Measurements from ENCODE around the gene TRIM28.
"Not testable (repeated sequence)": the region's sequence is repeated elsewhere in the genome, so short reads cannot be mapped to it uniquely, and the experiment has no call there.

The TRIM28 gene

GRCh38 chr19:58543826-58544590 lies at the start of gene TRIM28:
Gene TRIM28 (plus strand): TSS chr19:58544064. CDS start chr19:58544758, 694 bp downstream.
- DNase-seq: peak; percentile 100

DNA sequence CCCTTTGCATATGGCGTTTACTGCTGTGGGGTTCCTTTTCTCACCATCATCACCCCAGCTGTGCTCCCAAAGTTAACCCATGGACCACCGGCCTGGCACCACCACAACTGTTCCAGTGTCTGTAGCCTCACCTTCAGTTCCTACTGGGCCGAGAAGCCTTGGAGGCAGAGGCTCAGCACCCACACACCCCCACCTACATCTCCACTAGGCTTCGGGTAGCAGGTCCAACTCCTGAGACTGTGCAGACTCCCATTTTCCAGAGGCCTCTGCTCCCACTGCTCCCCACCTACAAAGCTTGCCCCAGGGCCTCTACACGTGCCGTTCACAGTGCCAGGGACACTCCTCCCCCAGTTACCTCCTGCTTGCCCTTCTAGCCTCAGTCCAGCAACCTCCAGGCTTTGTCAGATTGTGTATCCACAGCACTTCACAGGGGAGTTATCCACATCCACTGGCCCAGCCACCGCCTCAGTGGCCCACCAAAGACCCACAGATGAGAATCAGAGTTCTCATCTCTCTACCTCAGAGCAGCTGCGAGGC lies 46.2 kb upstream of the TRIM28 start:
- DNase-seq: no peak

DNA sequence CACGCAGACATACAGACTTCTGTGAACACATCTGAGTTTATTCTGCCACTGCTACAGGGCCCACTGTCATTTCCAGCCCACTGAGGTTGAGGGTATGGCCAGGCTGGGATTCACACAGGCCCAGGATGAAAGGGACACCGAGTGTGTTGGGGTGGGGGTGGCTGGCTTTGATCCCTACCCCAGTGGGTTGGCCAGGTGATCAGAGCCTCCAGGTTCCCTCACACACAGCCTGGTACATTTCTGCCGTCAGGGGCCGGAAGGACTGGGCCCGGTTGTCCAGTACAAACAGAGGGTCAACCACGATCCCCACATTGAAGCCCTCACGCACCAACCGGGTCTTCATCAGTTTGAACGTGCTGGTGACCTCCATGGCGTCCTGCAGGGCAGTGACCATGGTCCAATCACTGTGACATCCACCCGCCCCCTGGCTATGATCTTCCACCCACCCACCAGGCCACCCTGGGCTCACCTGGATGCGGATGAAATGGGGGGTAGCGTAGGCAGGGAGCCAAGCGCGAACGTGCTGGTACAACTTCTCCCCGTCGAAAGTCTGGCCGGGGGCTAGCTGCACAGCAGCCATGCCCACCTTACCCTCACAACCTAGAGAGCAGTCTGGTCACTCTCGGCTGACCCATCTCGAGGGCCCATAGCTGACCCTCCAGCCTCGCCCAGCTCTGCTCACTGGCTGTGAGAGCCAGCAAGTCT lies 45.4 kb upstream of the TRIM28 start:
- DNase-seq: no peak

GRCh38 chr19:58499021-58499927 lies 44.6 kb upstream of the TRIM28 start:
- DNase-seq: peak; percentile 97 to 98

DNA sequence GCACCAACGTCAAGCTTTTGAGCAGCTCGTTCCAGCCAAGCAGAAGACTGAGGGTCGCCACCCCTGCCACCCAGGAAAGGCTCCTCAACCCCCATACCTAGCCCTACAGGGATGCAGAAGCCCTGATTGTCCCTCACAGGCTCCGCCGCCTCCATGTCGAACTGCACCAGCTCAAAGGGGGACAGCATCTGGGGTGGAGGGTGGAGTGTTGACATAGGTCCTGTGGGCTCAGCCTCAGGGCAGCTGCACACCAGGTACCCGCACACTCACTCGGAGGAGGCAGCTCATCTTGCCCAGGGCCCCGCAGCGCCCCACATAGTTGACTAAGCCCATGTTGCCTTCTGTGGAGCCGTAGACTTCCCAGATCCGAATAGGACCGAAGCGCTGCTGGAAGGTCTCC lies 43.6 kb upstream of the TRIM28 start:
- DNase-seq: no peak

DNA sequence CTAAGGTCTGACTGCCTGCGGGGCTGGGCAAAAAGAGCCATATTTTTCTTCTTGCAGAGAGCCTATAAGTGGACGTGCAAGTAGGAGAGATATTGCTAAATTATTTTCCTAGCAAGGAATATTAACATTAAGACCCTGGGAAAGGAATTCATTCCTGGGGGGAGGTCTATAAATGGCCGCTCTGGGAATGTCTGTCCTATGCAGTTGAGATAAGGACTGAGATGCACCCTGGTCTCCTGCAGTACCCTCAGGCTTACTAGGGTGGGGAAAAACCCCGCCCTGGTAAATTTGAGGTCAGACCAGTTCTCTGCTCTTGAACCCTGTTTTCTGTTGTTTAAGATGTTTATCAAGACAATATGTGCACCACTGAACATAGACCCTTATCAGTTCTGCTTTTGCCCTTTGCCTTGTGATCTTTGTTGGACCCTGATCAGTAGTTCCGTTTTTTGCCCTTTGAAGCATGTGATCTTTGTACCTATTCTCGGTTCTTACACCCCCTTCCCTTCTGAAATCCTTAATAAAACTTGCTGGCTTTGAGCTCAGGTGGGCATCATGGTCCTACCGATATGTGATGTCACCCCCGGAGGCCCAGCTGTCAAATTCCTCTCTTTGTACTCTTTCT lies 36.2 kb upstream of the TRIM28 start:
- DNase-seq: not testable (repeated sequence)

GRCh38 chr19:58509731-58510083 lies 34.2 kb upstream of the TRIM28 start:
- DNase-seq: no peak

DNA sequence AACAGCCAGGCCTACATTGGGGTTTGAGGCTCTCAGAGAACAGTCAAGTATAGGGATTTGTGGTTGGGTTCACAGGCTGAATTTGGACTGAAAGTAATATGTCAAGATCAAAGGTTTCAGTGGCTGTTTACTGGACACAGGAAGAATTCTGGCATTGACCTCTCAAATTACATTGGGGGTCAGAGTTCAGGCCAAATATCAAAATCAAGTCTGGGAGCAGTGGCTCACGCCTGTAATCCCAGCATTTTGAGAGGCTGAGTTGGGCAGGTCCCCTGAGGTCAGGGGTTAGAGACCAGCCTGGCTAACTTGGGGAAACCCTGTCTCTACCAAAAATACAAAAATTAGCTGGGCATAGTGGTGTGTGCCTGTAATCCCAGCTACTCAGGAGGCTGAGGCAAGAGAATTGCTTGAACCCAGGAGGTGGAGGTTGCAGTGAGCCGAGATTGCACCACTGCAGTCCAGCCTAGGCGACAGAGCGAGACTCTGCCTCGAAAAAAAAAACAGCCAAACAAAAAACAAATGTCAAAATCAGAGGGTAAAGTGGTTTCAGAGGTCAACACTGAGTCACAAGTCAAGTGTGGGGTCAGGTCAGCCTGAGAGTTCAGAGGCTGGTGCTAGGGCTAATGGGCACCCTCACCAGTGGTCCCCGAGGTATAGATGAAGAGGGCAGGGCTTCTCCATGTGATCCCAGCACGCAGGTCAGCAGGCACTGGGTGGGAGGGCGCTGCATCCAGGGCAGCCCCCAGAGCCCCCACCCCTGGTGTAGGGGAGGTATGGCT lies 33.6 kb upstream of the TRIM28 start:
- DNase-seq: no peak

DNA sequence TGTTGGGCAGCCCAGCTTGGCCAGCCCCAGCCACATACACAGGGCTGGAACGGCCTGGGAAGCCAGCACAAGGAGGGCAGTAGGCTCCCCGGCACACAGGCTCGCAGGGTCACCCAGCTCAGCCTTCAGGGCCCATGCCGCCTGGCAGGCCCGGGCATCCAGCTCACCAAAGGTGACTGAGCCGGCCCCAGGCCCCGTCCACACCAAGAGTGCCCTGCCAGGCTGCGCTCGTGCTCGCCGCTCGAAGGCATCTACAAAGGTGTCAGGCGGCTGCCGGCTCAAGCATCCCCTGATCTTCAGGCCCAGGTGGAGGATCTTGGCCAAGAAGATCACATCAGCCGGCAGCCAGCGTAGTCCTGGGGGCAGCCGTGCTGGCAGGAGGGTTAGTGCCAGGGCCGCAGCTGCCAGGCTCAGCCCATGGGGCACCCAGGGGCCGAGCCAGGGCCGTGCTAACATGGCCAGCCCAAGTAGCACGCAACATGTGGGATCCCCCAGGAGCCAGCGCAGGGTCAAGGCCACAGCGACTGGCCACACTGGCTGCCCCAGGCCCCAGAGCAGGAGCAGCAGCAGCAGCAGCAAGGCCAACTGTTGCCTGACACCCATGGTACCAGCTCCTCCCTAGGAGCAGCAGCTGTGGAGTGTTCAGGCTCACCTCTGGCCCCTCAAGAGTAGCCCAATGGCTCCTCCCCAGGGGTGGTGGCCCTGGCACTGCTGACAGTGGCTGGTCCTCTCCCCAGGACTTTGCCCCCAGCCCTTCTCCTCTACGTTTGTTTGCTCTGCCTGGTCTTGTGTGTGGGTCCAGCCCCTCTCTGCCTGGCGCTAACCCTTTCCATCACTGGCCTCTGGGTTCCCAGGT lies 32.3 kb upstream of the TRIM28 start, which contains the start of gene SLC27A5:
Gene SLC27A5 (minus strand): TSS at position 640 of the 856 bp plus-strand sequence. CDS start 37 bp downstream, at position 603.
- no peak for DNase-seq

DNA sequence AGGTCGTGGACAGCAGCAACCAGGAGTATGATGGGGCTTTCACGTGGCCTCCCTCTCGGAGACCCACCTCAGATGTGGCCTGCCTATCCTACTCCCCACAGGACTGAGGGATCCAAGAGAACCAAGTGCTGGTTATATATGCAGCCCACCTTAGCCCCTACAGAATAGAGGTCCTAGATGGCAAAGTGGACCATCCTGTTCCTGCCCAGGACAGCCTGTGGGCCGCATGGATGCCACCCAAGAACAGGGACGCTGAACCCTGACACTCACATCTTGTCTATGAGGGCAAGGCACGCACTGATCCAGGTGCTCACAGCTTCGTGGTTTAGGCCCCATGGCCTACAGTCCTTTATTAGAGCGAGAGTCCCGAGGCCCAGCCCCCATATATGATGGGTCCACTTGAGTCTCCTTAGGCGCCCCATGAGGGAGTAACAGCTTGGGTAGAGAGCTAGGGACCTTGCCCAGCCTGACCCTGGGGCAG lies 30.6 kb upstream of the TRIM28 start:
- DNase-seq: no peak

DNA sequence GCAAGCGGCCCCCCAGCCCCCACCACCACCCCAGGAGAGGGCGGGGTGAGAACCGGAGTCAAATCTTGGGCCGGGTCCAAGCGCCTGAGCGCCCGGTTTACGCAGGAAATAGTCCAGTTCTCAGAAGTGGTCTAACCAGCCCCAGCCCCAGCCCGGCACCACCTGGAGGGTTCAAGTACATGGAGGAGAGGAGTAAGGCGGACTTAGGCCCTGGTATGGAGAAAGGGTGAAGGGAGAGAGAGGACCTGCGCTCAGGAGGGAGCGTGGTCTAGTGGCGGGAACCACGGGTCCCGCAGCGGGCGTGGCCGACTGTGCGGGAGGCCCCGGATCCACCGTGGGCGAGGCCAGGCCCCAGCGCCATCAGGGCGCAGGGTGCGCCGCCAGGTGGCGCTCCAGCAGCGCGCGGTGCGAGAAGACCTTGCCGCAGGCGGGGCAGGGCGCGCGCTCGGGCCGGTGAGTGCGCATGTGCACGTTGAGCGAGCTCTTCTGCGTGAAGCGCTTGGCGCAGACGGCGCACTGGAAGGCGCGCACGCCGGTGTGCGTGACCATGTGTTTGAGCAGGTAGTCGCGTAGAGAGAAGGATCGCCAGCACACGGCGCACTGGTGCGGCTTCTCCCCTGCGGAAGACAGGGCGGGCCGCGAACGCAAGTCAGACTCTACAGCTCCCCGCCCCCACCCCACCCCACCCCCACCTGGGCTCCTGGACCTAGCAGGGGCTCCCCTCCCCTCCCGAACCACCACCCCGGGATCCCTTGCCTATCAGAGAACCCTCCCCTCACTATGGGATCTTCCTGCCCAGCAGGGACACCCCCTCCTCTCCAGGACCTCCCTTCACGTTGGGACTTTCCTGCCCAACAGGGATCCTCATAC lies 29.9 kb upstream of the TRIM28 start:
- DNase-seq: peak; percentile 93 to 94

DNA sequence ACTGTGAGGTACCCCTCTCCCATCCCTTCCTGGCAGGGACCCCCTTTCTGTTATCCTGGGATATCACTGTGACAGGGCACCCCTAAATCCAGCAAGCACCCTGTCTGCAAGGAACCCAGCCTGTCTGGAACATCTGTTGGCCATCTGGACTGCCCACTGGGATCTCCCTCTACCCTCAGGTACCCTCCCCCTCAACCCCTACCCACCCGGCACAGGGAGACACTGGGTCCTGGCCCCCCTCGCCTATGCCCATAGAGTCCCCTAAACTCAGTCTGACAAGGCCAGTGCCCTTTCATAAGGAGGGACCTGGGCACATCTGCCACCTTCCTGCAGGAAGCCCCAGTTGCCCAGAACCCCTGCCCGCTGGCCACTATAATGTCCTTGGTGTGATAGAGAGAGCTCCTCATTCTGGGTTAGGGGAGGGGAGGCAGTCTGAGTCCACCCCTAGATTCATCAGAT lies 29.3 kb upstream of the TRIM28 start:
- no peak for DNase-seq

DNA sequence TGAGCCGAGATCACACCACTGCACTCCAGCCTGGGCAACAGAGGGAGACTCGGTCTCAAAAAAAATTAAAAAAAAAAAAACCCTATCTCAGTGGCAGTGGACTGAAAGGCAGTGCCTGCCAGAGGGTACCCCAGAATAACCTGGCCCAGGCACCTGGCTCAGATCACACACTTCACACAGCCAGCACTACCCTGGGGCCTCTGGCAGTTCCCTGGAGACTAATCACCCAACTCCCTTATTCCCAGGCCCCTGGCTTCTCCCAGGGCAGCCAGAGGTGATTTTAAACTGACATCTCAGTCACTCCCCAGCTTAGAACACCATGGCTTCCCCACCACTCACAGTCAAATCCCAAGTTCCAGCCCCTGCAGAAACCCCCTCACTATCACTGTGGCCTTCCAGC lies 28.6 kb upstream of the TRIM28 start:
- no peak for DNase-seq

GRCh38 chr19:58516246-58516836 lies 27.5 kb upstream of the TRIM28 start:
- no peak for DNase-seq

GRCh38 chr19:58516964-58517833 lies 26.7 kb upstream of the TRIM28 start:
- no peak for DNase-seq

DNA sequence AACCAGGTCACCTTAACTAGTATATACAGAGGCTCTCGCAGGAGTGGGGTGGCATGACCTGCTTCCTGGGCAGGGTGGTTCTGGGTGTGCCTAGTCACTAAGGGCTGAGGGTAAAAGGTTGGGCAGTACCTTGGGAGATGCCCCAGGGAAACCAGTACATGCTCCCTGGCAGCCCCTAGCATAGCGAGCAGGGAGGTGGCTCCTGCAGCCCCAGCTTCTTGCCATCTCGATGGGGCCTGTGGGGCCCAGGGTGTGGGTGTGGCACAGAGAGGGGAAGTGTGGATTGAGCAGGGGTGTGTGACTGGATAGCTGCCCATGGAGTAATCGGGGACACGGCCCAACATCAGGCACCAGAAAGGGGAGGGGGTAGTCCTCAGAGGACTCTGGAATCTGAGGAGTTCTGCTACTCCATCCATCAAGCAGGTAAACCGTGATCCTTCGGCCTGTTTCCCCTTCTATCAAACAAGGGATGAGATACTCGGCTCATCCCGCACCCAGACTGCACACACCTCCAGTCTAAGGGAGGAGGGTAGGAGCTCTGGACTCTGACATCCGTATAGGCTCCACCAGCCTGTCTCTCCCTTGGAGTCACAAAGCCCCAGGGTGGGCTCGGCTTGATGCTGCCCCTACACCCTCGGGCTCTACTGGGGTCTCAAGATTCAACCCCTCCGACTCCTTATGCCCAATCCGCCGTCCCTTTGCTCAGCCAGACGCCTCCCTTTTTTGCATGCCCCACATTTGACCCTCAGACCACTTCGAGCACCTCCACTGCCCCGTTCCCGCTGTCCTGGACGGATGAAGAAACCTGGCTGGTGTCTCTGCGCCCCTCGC lies 25.4 kb upstream of the TRIM28 start:
- peak in 1 of 2 donors; percentile 11 for DNase-seq

- DNase-seq: peak; percentile 48 to 56
These were observed 24.8 kb upstream of the TRIM28 start for GRCh38 chr19:58519087-58519354.

Data from CD4-positive, alpha-beta T cell treated with Interleukin-1 beta for 1 hour (primary cell).